Glomerular visceral epithelial cell (primary cell): Measurements from ENCODE around the gene ADRM1.

Experiments
- DNase-seq: peaks from one replicate; pipeline ENCODE4 v3.0.0-alpha.2; 2016; ENCODE audit errors: extremely low spot score

The ADRM1 gene

GRCh38 chr20:62280303-62280702, 22.5 kb upstream of the ADRM1 start:
- DNase-seq, result no peak

GRCh38 chr20:62281161-62281933, 21.4 kb upstream of the ADRM1 start:
- no peak for DNase-seq

- DNase-seq, result no peak
Observed at GRCh38 chr20:62282103-62282502, 20.7 kb upstream of the ADRM1 start.

- no peak for DNase-seq
Observed at GRCh38 chr20:62282877-62283503, 19.8 kb upstream of the ADRM1 start.

- DNase-seq, result no peak
Observed at GRCh38 chr20:62284448-62284847, 18.3 kb upstream of the ADRM1 start.

GRCh38 chr20:62285151-62285550, 17.6 kb upstream of the ADRM1 start:
- DNase-seq, result no peak

GRCh38 chr20:62285722-62286121, 17.1 kb upstream of the ADRM1 start:
- DNase-seq, result no peak

GRCh38 chr20:62286493-62287064, 16.2 kb upstream of the ADRM1 start:
- no peak for DNase-seq

- DNase-seq, result no peak
Observed at GRCh38 chr20:62287129-62287528, 15.7 kb upstream of the ADRM1 start.

- DNase-seq, result no peak
Observed at GRCh38 chr20:62287759-62288534, 14.8 kb upstream of the ADRM1 start.

GRCh38 chr20:62288535-62289105, 14.2 kb upstream of the ADRM1 start:
- DNase-seq, result no peak

- no peak for DNase-seq
Observed at GRCh38 chr20:62289131-62289530, 13.7 kb upstream of the ADRM1 start.

- no peak for DNase-seq
Observed at GRCh38 chr20:62289898-62290297, 12.9 kb upstream of the ADRM1 start.

GRCh38 chr20:62291251-62292066, 11.3 kb upstream of the ADRM1 start:
- DNase-seq, result no peak

GRCh38 chr20:62292108-62292507, 10.7 kb upstream of the ADRM1 start:
- DNase-seq, result no peak

- no peak for DNase-seq
Observed at GRCh38 chr20:62293111-62293784, 9.5 kb upstream of the ADRM1 start.

GRCh38 chr20:62293946-62294345, 8.9 kb upstream of the ADRM1 start:
- no peak for DNase-seq

GRCh38 chr20:62294516-62294915, 8.3 kb upstream of the ADRM1 start:
- no peak for DNase-seq

GRCh38 chr20:62296724-62297448, 5.9 kb upstream of the ADRM1 start:
- DNase-seq, result no peak
